GM18526 (cell line): ENCODE data around the gene TOX2.

Source experiments
- POLR2A ChIP-seq: IDR thresholded peaks from 3 replicates; pipeline ENCODE4 v1.6.1; 2011; ENCODE audit not compliant: insufficient read length; ENCODE audit errors: extremely low read depth

TOX2 gene

DNA sequence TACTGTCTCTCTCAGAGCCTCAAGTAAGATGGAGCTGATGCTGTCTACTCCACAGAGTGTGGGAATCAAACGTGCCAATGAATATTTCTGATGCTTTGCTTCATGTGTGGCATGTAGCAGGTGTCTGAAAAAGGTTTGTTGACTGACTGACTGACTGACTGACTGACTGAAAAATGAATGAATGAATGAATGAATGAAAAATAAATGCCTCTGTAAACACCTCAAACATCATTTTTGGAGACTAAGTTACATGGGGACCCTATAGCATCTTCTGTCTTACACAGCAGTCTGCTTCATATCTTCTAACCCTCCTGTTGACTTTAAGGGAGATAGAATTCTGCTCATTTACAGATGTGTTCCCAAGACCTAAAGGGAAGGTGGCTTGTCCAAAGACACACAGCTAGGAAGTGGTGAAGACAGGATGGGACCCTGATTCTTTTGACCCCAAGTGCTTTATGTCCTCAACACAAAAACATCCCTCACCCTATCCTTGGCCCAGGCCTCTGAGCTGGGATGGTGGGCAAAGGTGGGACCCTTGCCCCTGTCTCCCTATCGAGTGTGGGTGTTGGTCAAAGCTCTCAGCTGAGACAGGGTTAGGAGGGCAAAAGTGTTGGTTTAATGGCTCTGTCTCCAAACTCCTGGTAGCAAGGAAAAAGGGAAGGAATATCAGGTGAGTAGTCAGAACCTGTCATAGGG is 104.4 kb downstream of the TOX2 start:
- TF ChIP-seq POLR2A, result no peak

- no peak for TF ChIP-seq POLR2A
Measured at GRCh38 chr20:44019638-44020335, 105.1 kb downstream of the TOX2 start.

GRCh38 chr20:44020406-44021148 is 105.9 kb downstream of the TOX2 start:
- no peak for TF ChIP-seq POLR2A

- TF ChIP-seq POLR2A, result no peak
Measured at GRCh38 chr20:44021186-44021585, 106.5 kb downstream of the TOX2 start.

DNA sequence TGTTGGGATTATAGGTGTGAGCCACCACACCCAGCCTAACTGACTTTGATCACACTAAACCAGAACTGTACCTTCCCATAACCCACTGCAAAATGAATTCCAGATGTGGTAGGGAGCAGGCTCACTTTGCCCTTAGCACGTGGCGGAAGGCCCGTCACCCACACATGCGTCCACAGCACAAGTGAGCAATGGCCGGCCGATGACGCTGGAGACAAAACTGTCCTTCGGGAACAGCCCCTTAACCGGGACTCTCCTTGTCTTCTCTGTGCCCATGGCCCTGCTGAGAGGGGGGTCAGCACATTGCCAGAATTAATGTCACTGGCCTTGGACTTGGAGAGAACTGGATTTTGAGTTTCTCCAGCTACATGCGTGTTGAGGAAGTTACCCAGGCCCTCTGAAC is 107.2 kb downstream of the TOX2 start:
- TF ChIP-seq POLR2A, result no peak

GRCh38 chr20:44022464-44022863 is 107.8 kb downstream of the TOX2 start:
- no peak for TF ChIP-seq POLR2A

DNA sequence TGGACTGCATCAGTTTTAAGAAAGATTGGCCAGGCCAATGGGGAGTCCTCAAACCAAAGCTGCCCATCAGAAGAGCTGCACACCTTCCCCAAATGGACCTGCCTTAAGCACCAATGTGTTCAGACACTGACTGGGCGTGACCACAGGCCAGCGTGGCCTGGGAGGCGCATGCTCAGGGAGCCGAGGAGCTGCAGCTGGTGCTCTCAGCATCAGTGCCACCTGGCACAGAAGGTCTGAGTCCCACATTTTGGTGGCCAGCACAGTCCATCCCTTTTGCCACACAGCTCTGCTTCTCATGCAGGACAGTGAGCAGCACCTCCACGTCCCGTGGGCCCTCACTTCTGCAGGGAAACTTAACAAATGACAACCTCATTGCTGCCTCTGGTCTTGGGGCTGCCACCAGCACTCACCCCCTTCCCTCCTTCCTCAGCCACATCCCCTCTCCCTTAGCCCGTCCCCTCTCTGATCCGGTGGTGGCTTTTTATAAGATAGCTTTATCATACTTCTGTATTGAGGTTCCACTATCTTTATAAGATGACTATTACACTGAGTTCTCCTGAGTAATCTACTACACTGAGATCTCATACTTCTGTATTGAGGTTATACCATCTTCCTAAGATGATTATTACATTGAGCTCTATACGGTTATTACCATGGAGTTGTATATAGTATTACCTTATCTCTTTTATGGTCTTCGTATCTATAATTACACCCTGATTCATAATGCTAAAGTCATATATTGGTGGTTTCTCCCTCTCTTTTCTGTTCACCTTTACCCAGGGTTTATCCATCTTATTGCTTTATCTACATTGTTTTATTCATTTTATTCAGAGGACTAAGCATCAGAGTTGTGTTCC is 109.1 kb downstream of the TOX2 start:
- TF ChIP-seq POLR2A, result no peak

DNA sequence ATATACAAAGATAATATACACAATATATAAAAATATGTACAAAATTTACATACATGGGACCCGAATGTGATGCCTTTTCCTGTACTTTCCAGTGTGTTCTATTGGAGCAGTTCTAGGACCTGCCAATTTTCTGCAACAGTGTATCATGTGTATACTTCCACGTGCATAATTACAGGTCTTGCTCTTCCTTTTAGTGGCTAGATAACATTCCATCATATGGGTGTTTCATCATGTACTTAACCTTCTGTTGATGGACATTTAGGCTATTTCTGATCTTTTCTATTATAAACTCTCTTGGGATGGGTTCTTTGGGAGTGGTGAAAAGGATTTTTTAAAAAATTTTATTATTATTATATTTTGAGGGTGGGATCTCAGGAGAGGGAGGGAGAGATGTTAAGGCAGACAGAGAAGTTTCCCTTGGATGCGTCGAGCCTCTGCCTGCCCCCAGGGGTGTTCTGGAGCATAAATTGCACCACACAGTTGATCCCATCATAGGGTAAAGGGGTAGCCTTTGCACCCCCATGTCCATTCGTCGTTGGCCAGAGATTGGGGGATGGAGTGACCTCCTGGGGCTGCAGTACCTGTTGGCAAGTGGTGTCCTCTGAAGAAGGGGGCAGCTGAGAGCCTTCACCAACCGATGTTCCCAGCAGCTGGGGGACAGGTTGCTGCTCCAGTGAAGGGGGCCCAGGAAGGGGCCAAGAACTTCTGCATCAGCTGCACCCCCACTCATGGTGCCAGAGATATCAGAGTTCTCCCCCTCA is 110.3 kb downstream of the TOX2 start:
- no peak for TF ChIP-seq POLR2A

- no peak for TF ChIP-seq POLR2A
Measured at GRCh38 chr20:44025756-44026155, 111.1 kb downstream of the TOX2 start.

DNA sequence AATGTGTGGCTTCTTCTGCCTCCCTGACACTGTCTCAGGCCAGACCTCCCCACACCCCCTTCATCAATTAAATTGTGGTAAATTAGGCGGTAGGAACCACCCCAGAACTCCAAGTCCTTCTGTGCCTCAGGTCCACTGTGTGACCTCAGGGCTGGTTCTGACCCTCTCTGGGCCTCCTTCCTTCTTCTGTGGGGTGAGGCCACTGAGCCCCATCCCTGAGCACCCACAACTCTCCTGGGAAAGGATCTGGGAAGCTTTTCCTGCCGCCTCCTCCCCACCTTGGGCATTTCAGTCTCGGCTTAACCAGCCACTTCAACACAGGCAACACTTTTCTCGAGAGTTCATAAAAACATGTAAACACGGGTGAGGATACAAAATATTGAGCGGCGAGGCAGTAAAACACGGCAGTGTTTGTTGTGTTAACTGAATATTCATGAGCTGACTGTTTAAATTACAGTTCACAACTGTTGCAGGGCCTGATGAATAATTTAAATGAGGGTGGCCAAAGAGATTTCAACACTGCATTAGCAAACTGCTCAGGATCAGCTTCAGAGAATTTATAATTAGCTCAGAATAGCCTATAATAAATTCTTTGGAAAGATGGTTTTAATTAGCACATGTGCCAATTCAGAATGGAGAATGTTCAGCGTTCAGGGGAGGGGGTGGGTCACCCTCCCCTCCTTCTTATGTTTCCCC is 112.1 kb downstream of the TOX2 start:
- no peak for TF ChIP-seq POLR2A

- TF ChIP-seq POLR2A, result no peak
Measured at GRCh38 chr20:44027343-44028002, 112.8 kb downstream of the TOX2 start.

DNA sequence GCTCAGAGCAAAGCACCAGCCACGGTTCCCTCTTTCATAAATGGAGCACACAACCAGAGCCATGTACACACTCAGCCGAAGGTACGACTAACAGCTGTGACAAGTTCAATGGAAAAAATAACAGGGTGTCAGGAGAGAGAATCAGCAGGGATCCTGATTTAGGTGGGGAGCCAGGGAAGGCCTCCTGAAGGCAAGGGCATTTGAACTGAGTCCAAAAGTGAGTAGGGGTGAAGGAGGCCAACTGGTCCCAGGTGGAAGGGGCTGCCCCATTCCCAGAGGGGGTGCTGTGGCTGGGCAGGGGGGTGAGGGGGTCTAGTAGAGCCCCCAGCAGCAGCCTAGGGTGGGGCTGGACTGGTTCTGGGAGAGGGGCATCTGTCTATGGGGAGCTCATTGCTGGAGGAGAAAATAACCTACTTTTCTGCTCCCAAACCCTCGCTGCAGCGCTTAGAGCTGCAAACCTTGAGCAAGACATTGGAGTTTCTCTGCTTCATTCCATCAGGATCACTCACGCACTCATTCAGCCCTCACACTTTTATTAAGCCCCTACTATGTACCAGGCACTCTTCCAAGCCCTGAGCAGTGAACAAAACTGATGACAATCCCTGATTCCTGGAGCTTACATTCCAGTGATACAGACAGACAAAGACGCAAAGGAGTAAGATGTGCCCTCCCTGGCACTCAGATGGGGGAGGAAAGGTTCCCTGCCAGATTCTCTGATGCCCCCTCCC is 113.5 kb downstream of the TOX2 start:
- TF ChIP-seq POLR2A, result no peak

GRCh38 chr20:44028868-44029847 is 114.5 kb downstream of the TOX2 start:
- TF ChIP-seq POLR2A, result no peak
